ENCODE measurements around the gene ZNF212. TPM values are rescaled to one million over a fixed set of nuclear protein-coding genes. Genes with fewer than 3 reads are reported as not detected.
"Not testable (repeated sequence)": the region's sequence is repeated elsewhere in the genome, so short reads cannot be mapped to it uniquely, and the experiment has no call there.

Gene ZNF212
- polyA plus RNA-seq, 1 of the 3 experiments (the other 2 are of a cell fraction) = 11.5 TPM

GRCh38 chr7:149245744-149246143 lies 6.3 kb downstream of the ZNF212 start (continued):
- TF ChIP-seq USF2 (IDR thresholded peaks at IDR 0.05; ENCODE audit: borderline replicate concordance, low read depth, low read length) (no peak), MXI1 (IDR thresholded peaks at IDR 0.05; ENCODE audit: low read depth, low read length) (no peak), PBX3 (IDR thresholded peaks at IDR 0.05) (no peak), FOXJ3 (CRISPR knock-in tag; IDR thresholded peaks at IDR 0.05) (no peak)

- no peaks in the 10 kb centered on the region for H3K9me2 ChIP-seq
- peaks cover 61% of the 10 kb centered on the region for H3K79me2 ChIP-seq (ENCODE audit: insufficient read depth)
- H3K27me3 ChIP-seq (ENCODE audit: insufficient read depth) = no peaks in the 10 kb centered on the region
- 80% methylated on average over 3 of the region's 3 CpGs for WGBS (ENCODE audit: low lambda C conversion rate)
- CTCF ChIA-PET = interaction anchor here (9.4 kb wide), 1 partner anchor 12 kb away, joined by 76 read pairs; the partner anchor contains the start of gene ZNF783
- H3K36me3 ChIP-seq (replicated peaks in 1 of 2; ENCODE audit: control insufficient read depth in 1 of 2, insufficient read depth in 2 of 2, low read length in 1 of 2) = peaks cover 27 to 34% of the 10 kb centered on the region in 2 experiments
- DNase-seq = no peak
- H4K20me1 ChIP-seq (ENCODE audit: insufficient read depth) = peaks cover 20% of the 10 kb centered on the region; the same call in 1 of the 2 replicates
- H3K27ac ChIP-seq (ENCODE audit: low read depth in 2 of 2, low read length in 1 of 2) = no peak overlapping the region
- no peak overlapping the region for H3K4me2 ChIP-seq
- H3F3A ChIP-seq (replicated peaks; ENCODE audit: insufficient read depth) = no peaks in the 10 kb centered on the region
- H2AFZ ChIP-seq (ENCODE audit: low read depth) = no peak overlapping the region
- H3K9me3 ChIP-seq = no peaks in the 10 kb centered on the region
- POLR2A ChIA-PET = no interaction called here
- no peaks in the 10 kb centered on the region for H3K4me1 ChIP-seq (ENCODE audit: control insufficient read depth in 1 of 2, insufficient read depth in 2 of 2, low read depth in 1 of 2, low read length in 1 of 2)
- H3K9ac ChIP-seq = no peak overlapping the region
- TF ChIP-seq IRF3 (IDR thresholded peaks at IDR 0.05; ENCODE audit: low read depth, low read length) (no peak), MEF2A (IDR thresholded peaks at IDR 0.05; ENCODE audit: borderline replicate concordance, low read depth) (no peak), TCF12 (IDR thresholded peaks at IDR 0.05) (no peak), USF1 (IDR thresholded peaks at IDR 0.05; ENCODE audit: borderline replicate concordance, low read depth) (no peak), RXRA (IDR thresholded peaks at IDR 0.05; ENCODE audit: borderline replicate concordance, low read depth) (no peak), CHD2 (IDR thresholded peaks at IDR 0.05; ENCODE audit: low read length, partially characterized antibody) (no peak), RAD21 (IDR thresholded peaks at IDR 0.05; ENCODE audit: low read length) (no peak), MAX (IDR thresholded peaks at IDR 0.05; ENCODE audit: low read depth) (no peak)
- H3K4me3 ChIP-seq (ENCODE audit: low read depth in 2 of 2, low read length in 1 of 2) = no peak overlapping the region
Observed at GRCh38 chr7:149248777-149249176, 9.3 kb downstream of the ZNF212 start.

GRCh38 chr7:149250151-149250550 lies 10.7 kb downstream of the ZNF212 start:
- H3K4me3 ChIP-seq (ENCODE audit: low read depth in 2 of 2, low read length in 1 of 2); H3K9me2 ChIP-seq; H3K9me3 ChIP-seq; DNase-seq; H3K27me3 ChIP-seq (ENCODE audit: insufficient read depth); H3K27ac ChIP-seq (ENCODE audit: low read depth in 2 of 2, low read length in 1 of 2); H3F3A ChIP-seq (replicated peaks; ENCODE audit: insufficient read depth); H2AFZ ChIP-seq (ENCODE audit: low read depth); H3K9ac ChIP-seq; POLR2A ChIA-PET; H3K4me1 ChIP-seq (ENCODE audit: control insufficient read depth in 1 of 2, insufficient read depth in 2 of 2, low read depth in 1 of 2, low read length in 1 of 2); H3K4me2 ChIP-seq: not testable (repeated sequence)
- Histone ChIP-seq H3K36me3 (replicated peaks in 1 of 2; ENCODE audit: control insufficient read depth in 1 of 2, insufficient read depth in 2 of 2, low read length in 1 of 2) (peaks cover 41 to 45% of the 10 kb centered on the region in 2 experiments), H3K79me2 (ENCODE audit: insufficient read depth) (peaks cover 48% of the 10 kb centered on the region), H4K20me1 (ENCODE audit: insufficient read depth) (peaks cover 20% of the 10 kb centered on the region; the same call in 1 of the 2 replicates)
- CTCF ChIA-PET = interaction anchor here (1.1 to 9.4 kb wide), 2 partner anchors 11 to 60 kb away, joined by 3 to 76 read pairs; partner anchors contain the start of gene ZNF783
- WGBS (ENCODE audit: low lambda C conversion rate) = 94% methylated on average over 18 of the region's 18 CpGs

GRCh38 chr7:149251518-149251917 lies 12.1 kb downstream of the ZNF212 start:
- not testable (repeated sequence) for H3F3A ChIP-seq (replicated peaks; ENCODE audit: insufficient read depth); H2AFZ ChIP-seq (ENCODE audit: low read depth); H3K9me3 ChIP-seq; H3K27me3 ChIP-seq (ENCODE audit: insufficient read depth); H3K27ac ChIP-seq (ENCODE audit: low read depth in 2 of 2, low read length in 1 of 2); H3K4me3 ChIP-seq (ENCODE audit: low read depth in 2 of 2, low read length in 1 of 2); H3K9me2 ChIP-seq; DNase-seq; H3K4me1 ChIP-seq (ENCODE audit: control insufficient read depth in 1 of 2, insufficient read depth in 2 of 2, low read depth in 1 of 2, low read length in 1 of 2); H3K4me2 ChIP-seq; H3K9ac ChIP-seq
- WGBS (ENCODE audit: low lambda C conversion rate) = 98% methylated on average over 10 of the region's 10 CpGs
- Histone ChIP-seq H4K20me1 (ENCODE audit: insufficient read depth) (peaks cover 12% of the 10 kb centered on the region; the same call in 1 of the 2 replicates), H3K36me3 (replicated peaks in 1 of 2; ENCODE audit: control insufficient read depth in 1 of 2, insufficient read depth in 2 of 2, low read length in 1 of 2) (peaks cover 50 to 53% of the 10 kb centered on the region in 2 experiments), H3K79me2 (ENCODE audit: insufficient read depth) (peaks cover 34% of the 10 kb centered on the region)
- ChIA-PET POLR2A (interaction anchor here (2.3 kb wide), 1 partner anchor 10 kb away, joined by 8 read pairs; the partner anchor contains the start of gene ZNF783), CTCF (interaction anchor here (1.0 to 9.4 kb wide), 3 partner anchors 9 to 56 kb away, joined by 3 to 76 read pairs (median 4); partner anchors contain the start of genes ZNF282 and ZNF783)

All from SK-N-SH (cell line).